Measurements from ENCODE around the gene MAGEA2B. TPM values are rescaled to one million over a fixed set of nuclear protein-coding genes. Genes with fewer than 3 reads are reported as not detected.
"Not testable (repeated sequence)": the region's sequence is repeated elsewhere in the genome, so short reads cannot be mapped to it uniquely, and the experiment has no call there.

MAGEA2B gene, protein sequence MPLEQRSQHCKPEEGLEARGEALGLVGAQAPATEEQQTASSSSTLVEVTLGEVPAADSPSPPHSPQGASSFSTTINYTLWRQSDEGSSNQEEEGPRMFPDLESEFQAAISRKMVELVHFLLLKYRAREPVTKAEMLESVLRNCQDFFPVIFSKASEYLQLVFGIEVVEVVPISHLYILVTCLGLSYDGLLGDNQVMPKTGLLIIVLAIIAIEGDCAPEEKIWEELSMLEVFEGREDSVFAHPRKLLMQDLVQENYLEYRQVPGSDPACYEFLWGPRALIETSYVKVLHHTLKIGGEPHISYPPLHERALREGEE
- 33.4 and 55.0 TPM in 2 replicates for polyA plus RNA-seq (2014; cell fraction: cytosol; rRNA removed)
- polyA plus RNA-seq (2014; cell fraction: nucleus; rRNA removed), result 47.2 and 54.9 TPM in 2 replicates

DNA sequence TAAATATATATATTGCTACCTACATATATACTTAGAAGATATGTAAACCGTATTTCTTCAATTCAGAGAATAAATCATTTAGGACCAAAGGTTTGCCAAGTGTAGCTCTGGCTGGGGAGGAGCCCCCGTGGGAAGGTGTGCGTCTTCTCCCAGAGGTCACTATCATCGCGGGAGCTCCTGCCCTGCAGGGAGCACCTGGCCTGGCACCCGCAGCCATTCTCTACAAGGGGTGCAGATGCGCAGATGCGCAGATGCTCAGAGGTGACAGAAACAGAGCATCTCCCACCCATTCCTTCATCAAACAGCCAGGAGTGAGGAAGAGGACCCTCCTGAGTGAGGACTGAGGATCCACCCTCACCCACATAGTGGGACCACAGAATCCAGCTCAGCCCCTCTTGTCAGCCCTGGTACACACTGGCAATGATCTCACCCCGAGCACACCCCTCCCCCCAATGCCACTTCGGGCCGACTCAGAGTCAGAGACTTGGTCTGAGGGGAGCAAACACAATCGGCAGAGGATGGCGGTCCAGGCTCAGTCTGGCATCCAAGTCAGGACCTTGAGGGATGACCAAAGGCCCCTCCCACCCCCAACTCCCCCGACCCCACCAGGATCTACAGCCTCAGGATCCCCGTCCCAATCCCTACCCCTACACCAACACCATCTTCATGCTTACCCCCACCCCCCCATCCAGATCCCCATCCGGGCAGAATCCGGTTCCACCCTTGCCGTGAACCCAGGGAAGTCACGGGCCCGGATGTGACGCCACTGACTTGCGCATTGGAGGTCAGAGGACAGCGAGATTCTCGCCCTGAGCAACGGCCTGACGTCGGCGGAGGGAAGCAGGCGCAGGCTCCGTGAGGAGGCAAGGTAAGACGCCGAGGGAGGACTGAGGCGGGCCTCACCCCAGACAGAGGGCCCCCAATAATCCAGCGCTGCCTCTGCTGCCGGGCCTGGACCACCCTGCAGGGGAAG, at the start of gene MAGEA2B:
MAGEA2B (plus strand) TSS at position 814 of the 973 bp plus-strand sequence. CDS start 2,479 bp downstream, outside the sequence.
- DNase-seq (ENCODE audit: low spot score), result not testable (repeated sequence)

DNA sequence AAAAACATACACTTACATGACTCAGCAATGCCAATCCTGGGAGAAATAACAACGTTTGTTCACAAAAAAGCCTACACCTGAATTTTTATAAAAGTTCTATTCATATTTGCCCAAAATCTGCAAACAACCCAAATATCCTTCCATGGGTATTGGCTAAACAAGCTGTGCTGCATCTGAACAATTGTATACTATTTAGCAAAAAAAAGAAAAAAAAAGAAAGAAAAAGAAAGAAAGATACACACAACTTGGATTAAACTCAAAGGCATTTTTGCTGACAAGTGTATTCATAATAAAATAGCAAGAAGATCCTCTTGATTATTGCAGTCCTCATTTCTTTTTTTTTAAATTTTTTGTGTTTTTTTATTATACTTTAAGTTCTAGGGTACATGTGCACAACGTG, 40.3 kb upstream of the MAGEA2B start:
- no peak for DNase-seq (ENCODE audit: low spot score)

DNA sequence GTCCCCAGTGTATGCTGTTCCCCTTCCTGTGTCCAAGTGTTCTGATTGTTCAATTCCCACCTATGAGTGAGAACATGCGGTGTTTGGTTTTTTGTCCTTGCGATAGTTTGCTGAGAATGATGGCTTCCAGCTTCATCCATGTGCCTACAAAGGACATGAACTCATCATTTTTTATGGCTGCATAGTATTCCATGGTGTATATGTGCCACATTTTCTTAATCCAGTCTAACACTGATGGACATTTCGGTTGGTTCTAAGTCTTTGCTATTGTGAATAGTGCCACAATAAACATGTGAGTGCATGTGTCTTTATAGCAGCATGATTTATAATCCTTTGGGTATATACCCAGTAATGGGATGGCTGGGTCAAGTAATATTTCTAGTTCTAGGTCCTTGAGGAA, 39.8 kb upstream of the MAGEA2B start:
- DNase-seq (ENCODE audit: low spot score), result not testable (repeated sequence)

DNA sequence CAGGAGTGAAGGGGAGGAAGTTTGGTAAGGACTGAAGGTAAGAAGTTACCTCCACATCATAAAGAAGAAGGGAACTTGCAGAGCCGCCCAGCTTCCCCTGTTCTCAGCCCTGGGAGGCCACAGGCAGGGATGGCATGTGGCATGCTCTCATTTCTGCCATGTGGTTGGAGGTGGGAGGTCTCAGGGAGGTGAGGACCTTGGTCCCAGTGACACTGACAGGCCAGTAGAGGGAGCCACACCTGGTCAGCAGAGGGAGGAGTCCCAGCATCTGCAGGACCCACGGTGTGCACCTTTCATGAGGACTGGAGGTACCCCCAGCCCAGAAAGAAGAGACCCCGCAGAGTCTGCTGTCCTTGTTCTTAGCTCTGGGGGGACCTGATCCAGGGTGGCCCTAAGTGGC, 33.4 kb upstream of the MAGEA2B start:
- not testable (repeated sequence) for DNase-seq (ENCODE audit: low spot score)

DNA sequence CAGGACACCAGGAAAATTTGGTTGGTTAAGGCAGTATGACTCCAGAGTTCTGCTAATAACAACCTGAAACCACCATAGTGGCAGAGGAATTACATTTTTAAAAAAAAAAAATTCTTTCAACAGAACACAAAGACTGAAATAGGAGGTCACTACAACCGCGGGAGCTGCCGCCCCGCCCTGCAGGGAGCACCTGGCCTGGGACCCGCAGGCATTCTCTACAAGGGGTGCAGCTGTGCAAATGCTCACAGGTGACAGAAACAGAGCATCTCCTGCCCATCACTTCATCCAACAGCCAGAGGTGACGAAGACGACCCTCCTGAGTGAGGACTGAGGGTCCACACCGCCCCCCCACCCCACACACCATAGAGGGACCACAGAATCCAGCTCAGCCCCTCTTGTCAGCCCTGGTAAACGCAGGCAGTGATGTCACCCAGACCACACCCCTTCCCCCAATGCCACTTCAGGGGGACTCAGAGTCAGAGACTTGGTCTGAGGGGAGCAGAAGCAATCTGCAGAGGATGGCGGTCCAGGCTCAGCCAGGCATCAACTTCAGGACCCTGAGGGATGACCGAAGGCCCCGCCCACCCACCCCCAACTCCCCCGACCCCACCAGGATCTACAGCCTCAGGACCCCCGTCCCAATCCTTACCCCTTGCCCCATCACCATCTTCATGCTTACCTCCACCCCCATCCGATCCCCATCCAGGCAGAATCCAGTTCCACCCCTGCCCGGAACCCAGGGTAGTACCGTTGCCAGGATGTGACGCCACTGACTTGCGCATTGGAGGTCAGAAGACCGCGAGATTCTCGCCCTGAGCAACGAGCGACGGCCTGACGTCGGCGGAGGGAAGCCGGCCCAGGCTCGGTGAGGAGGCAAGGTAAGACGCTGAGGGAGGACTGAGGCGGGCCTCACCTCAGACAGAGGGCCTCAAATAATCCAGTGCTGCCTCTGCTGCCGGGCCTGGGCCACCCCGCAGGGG, 16.2 kb upstream of the MAGEA2B start, which contains the start of gene MAGEA3:
MAGEA3 (plus strand) TSS at position 843 of the 980 bp plus-strand sequence. CDS start 2,039 bp downstream, outside the sequence.
- not testable (repeated sequence) for DNase-seq (ENCODE audit: low spot score)

DNA sequence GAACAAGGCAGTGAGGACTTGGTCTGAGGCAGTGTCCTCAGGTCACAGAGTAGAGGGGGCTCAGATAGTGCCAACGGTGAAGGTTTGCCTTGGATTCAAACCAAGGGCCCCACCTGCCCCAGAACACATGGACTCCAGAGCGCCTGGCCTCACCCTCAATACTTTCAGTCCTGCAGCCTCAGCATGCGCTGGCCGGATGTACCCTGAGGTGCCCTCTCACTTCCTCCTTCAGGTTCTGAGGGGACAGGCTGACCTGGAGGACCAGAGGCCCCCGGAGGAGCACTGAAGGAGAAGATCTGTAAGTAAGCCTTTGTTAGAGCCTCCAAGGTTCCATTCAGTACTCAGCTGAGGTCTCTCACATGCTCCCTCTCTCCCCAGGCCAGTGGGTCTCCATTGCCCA, 14.0 kb upstream of the MAGEA2B start:
- DNase-seq (ENCODE audit: low spot score), result not testable (repeated sequence)

DNA sequence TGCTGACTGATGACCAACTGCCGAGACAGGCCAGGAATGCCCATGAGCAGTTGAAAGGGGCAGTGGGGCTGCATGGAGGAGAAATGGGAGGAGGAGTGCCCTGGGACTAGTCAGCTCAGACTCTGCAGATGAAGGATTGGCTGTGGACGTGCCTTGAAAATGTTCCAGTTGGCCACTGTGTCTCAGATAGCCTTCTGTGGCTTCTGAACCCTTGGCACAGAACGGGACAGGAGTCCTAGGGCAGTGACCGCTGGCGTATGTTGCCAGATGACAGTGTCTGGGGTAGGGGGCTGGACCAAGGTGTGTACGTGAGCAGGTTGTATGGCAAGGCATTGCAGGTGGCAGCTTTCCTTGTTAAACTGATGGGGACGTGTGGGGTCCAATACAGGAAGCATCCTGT, 7.9 kb upstream of the MAGEA2B start:
- DNase-seq (ENCODE audit: low spot score), result not testable (repeated sequence)

DNA sequence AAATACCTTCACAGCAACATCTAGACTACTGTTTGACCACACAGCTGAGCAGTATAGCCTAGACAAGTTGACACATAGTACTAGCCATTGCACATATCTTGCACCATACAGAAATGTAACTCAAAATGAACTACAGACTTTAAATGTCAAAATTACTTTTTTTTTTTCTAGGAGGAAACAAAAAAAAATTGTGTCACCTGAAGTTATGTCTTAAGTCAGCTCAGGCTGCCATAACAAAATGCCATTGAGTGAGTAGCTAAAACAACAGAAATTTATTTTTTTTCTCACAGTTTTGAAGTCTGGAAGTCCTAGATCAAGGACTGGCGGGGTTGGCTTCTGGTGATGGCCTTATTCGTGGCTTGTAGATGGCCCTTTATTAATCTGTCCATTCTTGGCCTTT, 5.3 kb upstream of the MAGEA2B start, which contains the start of gene CSAG2:
CSAG2 (minus strand) TSS at position 101 of the 400 bp plus-strand sequence. CDS start 161 bp downstream, outside the sequence.
- not testable (repeated sequence) for DNase-seq (ENCODE audit: low spot score)

DNA sequence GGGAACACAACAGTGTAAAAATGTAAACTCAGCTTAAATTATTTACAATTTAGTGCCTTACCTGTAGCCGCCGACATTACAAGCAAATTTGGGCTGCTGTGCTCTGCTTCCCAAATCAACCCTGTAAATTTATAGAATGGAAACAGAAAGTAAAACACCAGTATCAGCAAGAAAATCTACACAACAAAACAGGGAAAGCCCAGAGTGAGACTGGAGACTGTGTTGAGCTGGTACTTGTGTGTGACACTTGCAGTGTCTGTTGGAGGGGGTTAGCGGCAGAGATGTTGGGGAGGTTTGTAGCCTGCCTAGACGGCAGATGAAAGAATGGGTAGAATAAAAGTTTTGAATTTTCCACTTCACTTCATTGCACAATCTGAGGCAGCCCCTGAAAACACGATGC, 1.2 kb upstream of the MAGEA2B start:
- not testable (repeated sequence) for DNase-seq (ENCODE audit: low spot score)

DNA sequence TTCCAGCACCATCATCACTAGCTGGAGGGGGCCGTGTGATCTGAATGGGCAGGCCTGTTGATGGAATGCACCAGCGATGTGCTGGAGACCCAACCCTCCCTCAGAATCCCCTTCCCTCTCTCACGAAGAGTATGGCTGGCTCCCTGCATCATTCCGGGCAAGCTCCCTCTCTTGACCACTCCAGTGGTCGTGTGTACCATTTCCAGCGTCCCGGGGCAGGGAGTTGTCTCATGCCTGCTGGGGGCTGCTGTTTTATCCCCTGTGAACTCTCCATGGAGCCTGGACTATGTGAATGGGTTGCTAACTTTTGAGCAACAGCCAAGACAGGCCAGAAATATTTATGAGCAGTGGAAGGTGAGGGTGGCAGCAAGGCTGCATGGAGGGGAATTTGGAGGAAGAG, 11.0 kb downstream of the MAGEA2B start:
- no peak for DNase-seq (ENCODE audit: low spot score)

DNA sequence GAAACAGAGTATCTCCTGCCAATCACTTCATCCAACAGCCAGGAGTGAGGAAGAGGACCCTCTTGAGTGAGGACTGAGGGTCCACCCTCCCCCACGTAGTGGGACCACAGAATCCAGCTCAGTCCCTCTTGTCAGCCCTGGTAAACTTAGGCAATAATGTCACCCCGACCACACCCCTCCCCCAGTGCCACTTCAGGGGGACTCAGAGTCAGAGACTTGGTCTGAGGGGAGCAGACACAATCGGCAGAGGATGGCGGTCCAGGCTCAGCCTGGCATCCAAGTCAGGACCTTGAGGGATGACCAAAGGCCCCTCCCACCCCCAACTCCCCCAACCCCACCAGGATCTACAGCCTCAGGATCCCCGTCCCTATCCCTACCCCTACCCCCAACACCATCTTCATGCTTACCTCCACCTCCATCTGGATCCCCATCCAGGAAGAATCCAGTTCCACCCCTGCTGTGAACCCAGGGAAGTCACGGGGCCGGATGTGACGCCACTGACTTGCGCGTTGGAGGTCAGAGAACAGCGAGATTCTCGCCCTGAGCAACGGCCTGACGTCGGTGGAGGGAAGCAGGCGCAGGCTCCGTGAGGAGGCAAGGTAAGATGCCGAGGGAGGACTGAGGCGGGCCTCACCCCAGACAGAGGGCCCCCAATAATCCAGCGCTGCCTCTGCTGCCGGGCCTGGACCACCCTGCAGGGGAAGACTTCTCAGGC, 19.0 kb downstream of the MAGEA2B start, which contains the start of the genes CSAG1 and MAGEA12:
CSAG1 (minus strand) TSS at position 461 of the 715 bp plus-strand sequence. CDS start 1,261 bp downstream, outside the sequence.
MAGEA12 (plus strand) TSS at position 497 of the 715 bp plus-strand sequence. CDS start 2,405 bp downstream, outside the sequence.
- DNase-seq (ENCODE audit: low spot score), result peak; percentile 69

DNA sequence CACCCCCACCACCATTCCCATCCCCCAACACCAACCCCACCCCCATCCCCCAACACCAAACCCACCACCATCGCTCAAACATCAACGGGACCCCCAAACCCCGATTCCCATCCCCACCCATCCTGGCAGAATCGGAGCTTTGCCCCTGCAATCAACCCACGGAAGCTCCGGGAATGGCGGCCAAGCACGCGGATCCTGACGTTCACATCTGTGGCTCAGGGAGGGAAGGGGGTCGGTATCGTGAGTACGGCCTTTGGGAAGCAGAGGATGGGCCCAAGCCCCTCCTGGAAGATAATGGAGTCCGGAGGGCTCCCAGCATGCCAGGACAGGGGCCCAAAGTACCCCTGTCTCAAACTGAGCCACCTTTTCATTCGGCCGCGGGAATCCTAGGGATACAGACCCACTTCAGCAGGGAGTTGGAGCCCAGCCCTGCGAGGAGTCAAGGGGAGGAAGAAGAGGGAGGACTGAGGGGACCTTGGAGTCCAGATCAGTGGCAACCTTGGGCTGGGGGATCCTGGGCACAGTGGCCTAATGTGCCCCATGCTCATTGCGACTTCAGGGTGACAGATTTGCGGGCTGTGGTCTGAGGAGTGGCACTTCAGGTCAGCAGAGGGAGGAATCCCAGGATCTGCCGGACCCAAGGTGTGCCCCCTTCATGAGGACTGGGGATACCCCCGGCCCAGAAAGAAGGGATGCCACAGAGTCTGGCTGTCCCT, 19.9 kb downstream of the MAGEA2B start:
- not testable (repeated sequence) for DNase-seq (ENCODE audit: low spot score)

DNA sequence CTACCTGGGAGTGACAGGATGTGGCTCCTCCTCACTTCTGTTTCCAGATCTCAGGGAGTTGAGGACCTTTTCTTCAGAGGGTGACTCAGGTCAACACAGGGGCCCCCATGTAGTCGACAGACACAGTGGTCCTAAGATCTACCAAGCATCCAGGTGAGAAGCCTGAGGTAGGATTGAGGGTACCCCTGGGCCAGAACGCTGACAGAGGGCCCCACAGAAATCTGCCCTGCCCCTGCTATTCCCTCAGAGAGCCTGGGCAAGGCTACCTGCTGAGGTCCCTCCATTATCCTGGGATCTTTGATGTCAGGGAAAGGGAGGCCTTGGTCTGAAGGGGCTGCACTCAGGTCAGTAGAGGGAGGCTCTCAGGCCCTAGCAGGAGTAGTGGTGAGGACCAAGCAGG, 20.7 kb downstream of the MAGEA2B start:
- DNase-seq (ENCODE audit: low spot score), result no peak

DNA sequence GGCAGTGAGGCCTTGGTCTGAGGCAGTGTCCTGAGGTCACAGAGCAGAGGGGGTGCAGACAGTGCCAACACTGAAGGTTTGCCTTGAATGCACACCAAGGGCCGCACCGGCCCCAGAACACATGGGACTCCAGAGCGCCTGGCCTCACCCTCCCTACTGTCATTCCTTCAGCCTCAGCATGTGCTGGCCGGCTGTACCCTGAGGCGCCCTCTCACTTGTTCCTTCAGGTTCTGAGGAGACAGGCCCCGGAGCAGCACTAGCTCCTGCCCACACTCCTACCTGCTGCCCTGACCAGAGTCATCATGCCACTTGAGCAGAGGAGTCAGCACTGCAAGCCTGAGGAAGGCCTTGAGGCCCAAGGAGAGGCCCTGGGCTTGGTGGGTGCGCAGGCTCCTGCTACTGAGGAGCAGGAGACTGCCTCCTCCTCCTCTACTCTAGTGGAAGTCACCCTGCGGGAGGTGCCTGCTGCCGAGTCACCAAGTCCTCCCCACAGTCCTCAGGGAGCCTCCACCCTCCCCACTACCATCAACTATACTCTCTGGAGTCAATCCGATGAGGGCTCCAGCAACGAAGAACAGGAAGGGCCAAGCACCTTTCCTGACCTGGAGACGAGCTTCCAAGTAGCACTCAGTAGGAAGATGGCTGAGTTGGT, 21.6 kb downstream of the MAGEA2B start:
- no peak for DNase-seq (ENCODE audit: low spot score)

DNA sequence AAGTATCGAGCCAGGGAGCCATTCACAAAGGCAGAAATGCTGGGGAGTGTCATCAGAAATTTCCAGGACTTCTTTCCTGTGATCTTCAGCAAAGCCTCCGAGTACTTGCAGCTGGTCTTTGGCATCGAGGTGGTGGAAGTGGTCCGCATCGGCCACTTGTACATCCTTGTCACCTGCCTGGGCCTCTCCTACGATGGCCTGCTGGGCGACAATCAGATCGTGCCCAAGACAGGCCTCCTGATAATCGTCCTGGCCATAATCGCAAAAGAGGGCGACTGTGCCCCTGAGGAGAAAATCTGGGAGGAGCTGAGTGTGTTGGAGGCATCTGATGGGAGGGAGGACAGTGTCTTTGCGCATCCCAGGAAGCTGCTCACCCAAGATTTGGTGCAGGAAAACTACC, 22.1 kb downstream of the MAGEA2B start:
- DNase-seq (ENCODE audit: low spot score), result not testable (repeated sequence)

DNA sequence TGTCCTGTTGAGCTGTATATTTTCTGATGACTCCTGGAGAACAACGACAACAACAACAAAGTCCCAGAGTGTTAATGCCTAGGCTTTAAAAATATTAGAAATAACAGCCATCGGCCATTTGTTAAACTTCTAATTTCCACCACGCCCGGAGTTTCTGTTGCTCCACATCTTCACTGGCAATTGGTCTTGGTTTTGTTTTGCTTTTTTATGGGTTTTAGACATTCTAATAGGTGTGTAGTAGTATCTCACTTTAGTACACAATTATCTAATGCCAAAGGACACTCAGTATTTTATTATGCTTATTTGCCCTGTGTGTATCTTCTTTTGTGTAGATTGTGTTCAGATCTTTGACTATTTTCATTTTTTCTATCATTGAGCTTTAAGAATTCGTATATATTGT, 24.1 kb downstream of the MAGEA2B start:
- no peak for DNase-seq (ENCODE audit: low spot score)

DNA sequence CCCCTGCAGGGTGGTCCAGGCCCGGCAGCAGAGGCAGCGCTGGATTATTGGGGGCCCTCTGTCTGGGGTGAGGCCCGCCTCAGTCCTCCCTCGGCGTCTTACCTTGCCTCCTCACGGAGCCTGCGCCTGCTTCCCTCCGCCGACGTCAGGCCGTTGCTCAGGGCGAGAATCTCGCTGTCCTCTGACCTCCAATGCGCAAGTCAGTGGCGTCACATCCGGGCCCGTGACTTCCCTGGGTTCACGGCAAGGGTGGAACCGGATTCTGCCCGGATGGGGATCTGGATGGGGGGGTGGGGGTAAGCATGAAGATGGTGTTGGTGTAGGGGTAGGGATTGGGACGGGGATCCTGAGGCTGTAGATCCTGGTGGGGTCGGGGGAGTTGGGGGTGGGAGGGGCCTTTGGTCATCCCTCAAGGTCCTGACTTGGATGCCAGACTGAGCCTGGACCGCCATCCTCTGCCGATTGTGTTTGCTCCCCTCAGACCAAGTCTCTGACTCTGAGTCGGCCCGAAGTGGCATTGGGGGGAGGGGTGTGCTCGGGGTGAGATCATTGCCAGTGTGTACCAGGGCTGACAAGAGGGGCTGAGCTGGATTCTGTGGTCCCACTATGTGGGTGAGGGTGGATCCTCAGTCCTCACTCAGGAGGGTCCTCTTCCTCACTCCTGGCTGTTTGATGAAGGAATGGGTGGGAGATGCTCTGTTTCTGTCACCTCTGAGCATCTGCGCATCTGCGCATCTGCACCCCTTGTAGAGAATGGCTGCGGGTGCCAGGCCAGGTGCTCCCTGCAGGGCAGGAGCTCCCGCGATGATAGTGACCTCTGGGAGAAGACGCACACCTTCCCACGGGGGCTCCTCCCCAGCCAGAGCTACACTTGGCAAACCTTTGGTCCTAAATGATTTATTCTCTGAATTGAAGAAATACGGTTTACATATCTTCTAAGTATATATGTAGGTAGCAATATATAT, 39.5 kb downstream of the MAGEA2B start, which contains the start of gene MAGEA2:
MAGEA2 (minus strand) TSS at position 157 of the 965 bp plus-strand sequence. CDS start 2,479 bp downstream, outside the sequence.
- DNase-seq (ENCODE audit: low spot score), result not testable (repeated sequence)
